GM21717 (cell line): ENCODE results near the gene USP7.
"Not testable (repeated sequence)": the region's sequence is repeated elsewhere in the genome, so short reads cannot be mapped to it uniquely, and the experiment has no call there.

Experiments used
- ATAC-seq: cut with Tn5 transposase; IDR thresholded peaks from one replicate; pipeline ENCODE4 v1.9.1; 2021; ENCODE audit warnings: mild to moderate bottlenecking, moderate library complexity; ENCODE audit not compliant: unreplicated experiment

The USP7 gene

GRCh38 chr16:8848939-8849391 is 114.7 kb downstream of the USP7 start:
- ATAC-seq, result no peak

DNA sequence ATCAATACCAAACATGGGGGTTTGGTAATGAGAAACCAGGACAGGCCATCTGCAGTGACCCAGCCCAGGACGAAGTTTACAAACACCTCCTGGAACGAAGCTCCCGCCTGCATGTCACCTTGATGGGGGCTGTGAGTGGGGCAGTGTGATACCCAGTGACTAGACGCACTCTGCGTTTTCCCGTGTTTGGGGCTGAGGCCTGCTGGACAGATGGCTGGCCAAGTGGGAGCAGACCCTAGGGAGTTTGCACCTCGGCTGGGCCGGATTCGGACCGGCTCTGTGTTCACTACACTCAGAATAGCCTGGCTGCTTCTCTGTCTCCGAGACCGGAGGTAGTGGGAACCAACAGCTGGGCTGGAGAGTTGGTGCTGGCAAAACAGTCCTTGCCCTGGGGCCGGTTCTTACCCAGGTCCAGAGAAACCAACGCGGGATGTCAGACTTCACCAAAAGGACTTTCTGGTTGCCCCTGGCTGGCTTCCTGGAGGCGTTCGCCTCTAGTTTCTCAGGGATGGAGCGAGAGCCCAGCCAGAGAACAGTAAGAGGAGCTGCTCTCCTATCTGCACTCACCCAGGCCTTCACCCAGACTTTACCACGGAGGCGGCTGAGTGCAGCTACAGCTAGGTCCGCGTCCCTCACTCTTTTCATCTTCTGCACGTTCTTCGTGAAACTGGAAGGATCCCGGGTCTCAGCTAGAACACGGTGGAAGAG is 115.3 kb downstream of the USP7 start:
- no peak for ATAC-seq

GRCh38 chr16:8847623-8848022 is 116.1 kb downstream of the USP7 start:
- no peak for ATAC-seq

GRCh38 chr16:8847145-8847544 is 116.6 kb downstream of the USP7 start:
- no peak for ATAC-seq

- ATAC-seq, result no peak
Measured at GRCh38 chr16:8846401-8846932, 117.2 kb downstream of the USP7 start.

DNA sequence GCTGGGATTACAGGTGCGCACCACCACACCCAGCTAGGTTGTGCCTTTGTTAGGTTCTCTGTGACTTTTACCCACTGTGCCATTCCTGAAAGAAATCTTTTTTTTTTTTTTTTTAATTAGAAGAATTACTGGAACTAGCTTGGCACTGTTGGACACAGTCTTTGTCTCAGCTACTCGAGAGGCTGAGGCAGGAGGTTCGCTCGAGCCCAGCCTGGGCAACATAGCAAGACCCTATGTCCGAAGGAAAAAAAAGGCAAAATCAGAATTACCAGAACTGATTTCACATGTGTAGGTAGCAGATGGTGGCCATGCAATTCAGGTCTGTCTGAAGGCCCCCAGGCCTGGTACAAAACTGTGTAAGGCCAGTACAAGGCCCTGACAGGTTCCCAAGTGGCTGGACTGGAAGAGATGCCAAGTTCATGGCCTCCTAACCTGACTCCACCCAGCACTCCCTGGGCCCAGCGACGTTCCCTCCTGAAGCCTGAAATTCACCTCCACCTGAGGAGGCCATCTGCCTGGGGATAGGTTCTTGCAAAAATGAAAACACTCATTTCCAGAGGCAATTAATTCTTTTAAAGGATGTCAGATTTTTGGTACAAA is 117.9 kb downstream of the USP7 start:
- no peak for ATAC-seq

- not testable (repeated sequence) for ATAC-seq
Measured at GRCh38 chr16:8843296-8843695, 120.4 kb downstream of the USP7 start.
